Daoy (cell line): ENCODE results near the gene SNX25. TPM values are rescaled to one million over a fixed set of nuclear protein-coding genes. Genes with fewer than 3 reads are reported as not detected.
"Not testable (repeated sequence)": the region's sequence is repeated elsewhere in the genome, so short reads cannot be mapped to it uniquely, and the experiment has no call there.

Experiments used
- DNase-seq: peaks from one replicate; pipeline ENCODE4 v3.0.0-alpha.2; 2015; ENCODE audit warnings: low read depth
- total RNA-seq: library from RNA; depleted of rRNA; stranded (reverse); fragments of >200 nt; shearing (Covaris generic); gene quantifications from 2 replicates; pipeline ENCODE4 v1.2.3, GENCODE V29; 2014

Gene SNX25
- total RNA-seq, 1 experiment from 2014 or later: 14.8 TPM

DNA sequence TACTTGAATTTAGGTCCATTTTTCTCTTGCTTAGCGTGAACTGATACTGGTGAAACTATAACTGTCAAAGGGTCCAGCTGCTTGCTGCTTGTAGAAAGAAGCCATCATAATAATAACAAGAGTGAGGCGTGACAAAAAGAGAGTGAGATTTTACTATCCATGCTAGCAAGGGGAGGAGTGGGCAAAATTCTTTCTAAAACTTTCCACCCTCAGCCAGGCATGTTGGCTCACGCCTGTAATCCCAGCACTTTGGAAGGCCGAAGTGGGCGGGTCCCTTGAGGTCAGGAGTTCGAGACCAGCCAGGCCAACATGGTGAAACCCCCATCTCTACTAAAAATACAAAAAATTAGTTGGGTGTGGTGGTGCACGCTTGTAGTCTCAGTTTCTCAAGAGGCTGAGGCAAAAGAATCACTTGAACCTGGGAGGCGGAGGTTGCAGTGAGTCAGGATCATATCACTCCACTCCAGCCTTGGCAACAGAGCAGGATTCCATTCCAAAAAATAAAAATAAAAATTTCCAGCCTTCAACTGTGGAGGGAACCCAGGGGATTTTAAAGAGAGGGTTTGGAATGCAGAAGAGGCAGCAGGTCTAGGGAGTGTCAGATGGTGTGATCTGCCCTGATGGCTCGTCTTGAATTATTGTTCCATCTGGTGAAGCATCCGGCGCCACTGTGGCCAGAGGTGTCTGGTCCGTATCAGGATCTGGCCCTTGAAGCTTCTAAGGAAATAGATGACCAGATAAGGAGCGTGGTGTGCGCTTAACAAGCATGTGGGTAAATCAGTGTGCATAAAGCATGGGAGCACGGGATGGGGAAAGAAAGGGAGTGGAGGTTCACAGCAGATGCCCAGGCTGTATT, 134.6 kb downstream of the SNX25 start:
- no peak for DNase-seq

- DNase-seq: no peak
Observed at GRCh38 chr4:185344743-185345538, 135.5 kb downstream of the SNX25 start.

GRCh38 chr4:185346975-185347601, 137.7 kb downstream of the SNX25 start:
- no peak for DNase-seq

GRCh38 chr4:185351691-185352090, 142.3 kb downstream of the SNX25 start:
- no peak for DNase-seq

GRCh38 chr4:185352202-185352601, 142.8 kb downstream of the SNX25 start:
- DNase-seq: no peak

- DNase-seq: no peak
Observed at GRCh38 chr4:185352741-185353140, 143.3 kb downstream of the SNX25 start.

GRCh38 chr4:185357211-185357610, 147.8 kb downstream of the SNX25 start:
- DNase-seq: no peak

- DNase-seq: no peak
Observed at GRCh38 chr4:185357733-185358440, 148.5 kb downstream of the SNX25 start.

DNA sequence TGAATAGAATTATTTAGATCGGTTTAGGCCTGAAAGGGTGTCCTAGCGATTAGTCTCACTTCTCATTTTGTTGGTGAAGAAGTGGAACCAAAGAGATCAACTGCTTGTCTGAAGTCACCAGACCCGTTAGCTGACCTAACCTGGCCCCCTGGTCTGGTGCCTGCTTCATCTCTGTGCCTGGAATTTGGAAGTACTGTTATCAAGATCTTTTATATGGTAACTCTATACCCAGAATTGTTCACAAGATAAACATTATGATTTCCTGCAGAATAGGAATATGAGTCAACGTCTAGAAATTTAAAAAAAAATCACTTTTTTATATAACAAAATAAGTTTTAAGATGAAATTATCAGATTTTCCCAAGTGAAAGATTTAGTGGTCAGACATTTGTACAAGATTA, 149.1 kb downstream of the SNX25 start:
- peak; percentile 55 for DNase-seq

- DNase-seq: peak; percentile 23
Observed at GRCh38 chr4:185358959-185359358, 149.6 kb downstream of the SNX25 start.

DNA sequence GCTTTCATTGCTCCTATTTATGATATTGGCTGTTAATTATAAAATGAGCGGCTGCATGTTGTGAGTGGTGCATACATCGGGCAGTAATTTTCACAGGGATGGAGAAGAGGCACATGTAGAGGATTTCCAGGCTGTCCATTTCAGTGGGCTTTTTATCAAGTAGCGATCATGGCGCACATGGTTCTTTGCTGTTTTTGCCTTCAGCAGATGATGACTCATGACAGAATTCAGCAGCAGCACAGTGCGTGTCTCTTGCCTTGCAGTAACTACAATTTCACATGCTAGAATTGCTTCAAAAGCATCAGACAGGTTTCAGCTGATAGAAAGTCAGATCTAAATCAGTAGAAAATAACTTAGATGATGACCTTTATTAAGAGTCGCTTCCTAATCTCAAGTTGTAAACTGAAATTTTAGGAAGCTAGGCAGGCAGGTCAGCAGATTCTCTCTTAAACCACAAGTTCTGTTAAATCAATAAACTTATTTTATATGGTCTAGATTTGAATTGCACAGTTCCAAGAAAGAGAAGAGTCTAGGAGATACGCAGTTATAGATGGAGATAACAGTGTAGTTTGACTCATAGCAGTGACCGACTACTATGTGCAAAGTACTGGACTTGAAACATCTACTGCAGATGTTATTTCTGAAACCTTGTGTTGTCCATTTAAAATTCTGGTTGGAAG, 150.5 kb downstream of the SNX25 start:
- peak; percentile 30 for DNase-seq

- no peak for DNase-seq
Observed at GRCh38 chr4:185361872-185362271, 152.5 kb downstream of the SNX25 start.

DNA sequence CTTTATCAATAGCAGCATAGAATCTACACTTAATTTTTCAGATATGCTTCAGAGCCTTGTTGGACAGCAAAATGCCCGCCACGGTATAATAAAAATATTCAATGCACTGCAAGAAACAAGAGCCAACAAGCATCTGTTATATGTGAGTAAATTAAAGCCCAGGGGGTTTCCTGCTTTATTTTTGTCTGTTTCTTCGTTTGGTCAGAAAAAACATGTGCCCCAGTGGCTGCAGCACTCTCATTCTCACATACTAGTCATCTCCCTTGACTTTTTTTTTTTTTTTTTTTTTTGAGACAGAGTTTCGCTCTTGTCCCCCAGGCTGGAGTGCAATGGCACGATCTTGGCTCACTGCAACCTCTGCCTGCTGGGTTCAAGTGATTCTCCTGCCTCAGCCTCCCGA, 153.2 kb downstream of the SNX25 start:
- not testable (repeated sequence) for DNase-seq

DNA sequence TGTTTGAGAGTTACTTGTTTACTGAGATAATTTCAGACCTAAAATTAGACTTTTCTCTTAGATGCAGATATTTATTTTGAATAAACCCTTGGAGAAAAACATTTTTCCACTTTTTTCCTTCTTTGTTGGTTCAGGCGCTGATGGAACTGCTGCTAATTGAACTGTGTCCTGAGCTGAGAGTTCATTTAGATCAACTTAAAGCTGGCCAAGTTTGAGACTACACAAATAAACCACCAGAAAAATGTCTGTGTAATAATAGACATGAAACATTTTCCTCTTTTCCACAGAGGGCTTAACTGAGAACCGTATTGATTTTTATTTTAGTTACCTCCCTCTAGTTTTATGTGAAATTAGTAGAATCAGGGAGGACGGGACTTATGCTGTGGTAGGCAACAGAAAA, 153.9 kb downstream of the SNX25 start:
- no peak for DNase-seq

DNA sequence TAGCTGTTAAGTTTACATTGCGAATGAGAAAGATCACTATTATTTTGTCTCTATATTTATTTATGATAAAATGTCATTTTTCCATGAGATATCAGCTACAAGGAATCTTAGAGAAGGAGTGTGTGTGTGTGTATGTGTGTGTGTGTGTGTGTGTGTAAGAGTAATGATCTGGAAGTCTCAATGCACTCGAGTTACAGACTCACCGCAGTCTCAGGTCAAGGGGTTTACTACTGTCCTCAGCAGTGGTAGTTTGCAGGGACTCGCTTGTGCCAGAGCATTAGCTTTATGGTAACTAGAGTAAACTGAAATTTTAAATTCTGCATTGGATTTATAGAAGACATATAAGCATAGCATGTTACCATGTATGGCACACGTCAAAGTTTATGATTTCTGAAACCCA, 155.5 kb downstream of the SNX25 start:
- DNase-seq: no peak

DNA sequence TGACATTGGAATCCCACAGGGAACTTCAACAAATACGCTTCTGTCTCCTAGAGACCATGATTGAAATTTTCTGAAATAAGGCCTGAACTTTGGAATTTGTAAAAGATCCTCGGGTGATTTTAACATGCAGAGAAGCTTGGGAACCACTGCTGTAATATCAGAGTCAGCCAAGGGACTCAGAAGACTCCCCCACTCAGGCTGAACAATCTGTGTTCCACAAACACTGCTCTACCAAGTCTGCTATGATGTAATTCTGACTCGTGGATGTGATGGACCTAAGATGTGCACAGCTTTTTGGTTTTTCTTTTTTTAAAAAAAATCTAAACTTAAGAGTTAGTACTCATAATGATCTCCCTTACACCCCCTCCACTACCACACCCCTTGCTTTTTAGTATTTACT, 160.3 kb downstream of the SNX25 start:
- no peak for DNase-seq

DNA sequence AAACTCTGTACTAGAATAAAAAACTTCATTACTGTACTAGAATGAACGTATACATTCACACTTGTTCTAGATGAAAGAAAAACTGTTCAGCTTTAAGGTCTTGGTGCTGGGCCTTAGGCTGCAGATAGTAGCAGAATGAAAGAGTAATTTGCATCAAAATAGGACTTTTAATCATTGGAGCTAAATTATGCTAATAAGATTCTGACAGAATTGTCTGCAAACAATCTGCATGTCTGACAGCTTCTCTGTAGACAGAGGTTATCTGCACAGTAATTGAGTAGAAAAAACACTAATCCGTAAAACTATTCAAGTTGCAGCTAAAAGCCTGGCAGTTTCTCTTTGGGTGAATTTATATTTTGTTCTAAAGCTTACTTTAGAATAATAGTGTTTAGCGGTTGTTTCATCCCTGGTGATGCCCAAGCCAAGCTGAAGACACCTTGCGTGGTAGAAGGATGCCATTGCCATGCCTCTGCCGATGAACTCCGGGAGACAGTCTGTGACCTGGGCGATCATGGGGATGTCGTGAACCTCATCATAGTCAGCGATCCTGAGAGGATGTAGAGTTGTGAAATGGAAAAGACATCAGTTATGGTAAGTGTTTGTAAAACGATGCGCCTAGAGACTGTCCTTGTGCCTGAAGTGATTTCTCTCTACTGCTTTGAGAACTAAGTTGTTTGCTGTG, 161.0 kb downstream of the SNX25 start:
- no peak for DNase-seq

DNA sequence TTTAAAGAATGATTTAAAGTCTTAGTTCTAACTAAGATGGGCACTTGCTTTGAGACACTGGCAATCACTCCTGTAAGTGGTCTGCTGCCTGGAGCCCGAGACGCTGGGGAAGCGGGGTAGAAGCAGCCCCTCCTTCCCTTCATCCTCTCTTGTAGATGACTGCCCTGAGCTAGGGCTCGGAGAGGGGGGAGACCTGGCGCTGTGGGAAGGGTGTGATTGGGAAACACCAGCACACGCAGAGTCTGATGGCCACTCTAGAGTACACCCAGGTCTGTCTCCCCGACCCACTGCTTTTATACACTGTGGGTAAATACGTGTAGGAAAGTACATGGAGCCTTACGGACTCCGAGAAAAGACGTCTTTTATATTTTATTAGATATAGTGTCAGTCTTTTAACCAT, 162.3 kb downstream of the SNX25 start:
- no peak for DNase-seq

DNA sequence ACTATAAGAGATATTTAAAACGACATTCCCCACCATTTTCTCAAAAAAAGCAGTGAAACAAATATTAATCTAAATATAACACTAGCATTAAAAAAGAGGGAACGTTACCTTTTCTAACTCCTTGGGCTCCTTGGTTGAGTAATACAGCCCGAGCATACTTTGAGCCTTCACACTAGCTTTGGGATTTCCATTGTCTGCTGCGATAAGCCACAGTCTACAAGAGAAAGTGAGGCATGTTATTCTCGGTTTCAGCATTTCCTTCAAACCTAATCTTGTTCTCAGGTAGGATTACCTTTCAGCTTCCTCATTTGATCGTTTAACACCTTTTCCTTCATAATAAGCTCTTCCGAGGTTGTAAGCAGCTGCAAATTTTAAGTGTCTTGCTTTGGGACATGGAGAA, 164.6 kb downstream of the SNX25 start:
- no peak for DNase-seq

DNA sequence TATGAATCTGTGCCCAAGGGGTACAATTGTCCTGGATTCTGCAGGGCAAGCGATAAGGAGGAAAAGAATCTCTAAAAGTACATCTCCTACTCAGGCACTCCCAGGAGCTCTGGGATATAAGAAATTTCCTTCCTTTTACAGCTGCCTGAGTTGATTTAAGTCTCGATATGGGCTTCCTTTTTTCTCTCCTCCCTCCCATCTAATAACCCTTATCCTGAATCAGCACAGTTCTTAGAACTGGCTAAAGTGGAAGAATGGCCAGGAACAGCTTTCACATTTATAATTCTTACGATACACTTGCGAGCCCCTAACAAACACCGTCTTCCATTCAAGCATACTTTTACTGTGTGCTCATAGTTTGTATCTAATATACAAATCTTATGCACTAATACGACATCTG, 165.2 kb downstream of the SNX25 start:
- no peak for DNase-seq

- DNase-seq: no peak
Observed at GRCh38 chr4:185378264-185378663, 168.9 kb downstream of the SNX25 start.
